ENCODE results near the gene GYG1. TPM values are rescaled to one million over a fixed set of nuclear protein-coding genes. Genes with fewer than 3 reads are reported as not detected.
"Not testable (repeated sequence)": the region's sequence is repeated elsewhere in the genome, so short reads cannot be mapped to it uniquely, and the experiment has no call there.

Gene GYG1
- polyA plus RNA-seq, 1 donor, result 85.5 TPM

- not testable (repeated sequence) for DNase-seq (ENCODE audit: low read depth)
These were observed 3.8 kb upstream of the GYG1 start for GRCh38 chr3:148987551-148987950.

- no peak for DNase-seq (ENCODE audit: low read depth)
These were observed 1.1 kb upstream of the GYG1 start for GRCh38 chr3:148990236-148990635.

DNA sequence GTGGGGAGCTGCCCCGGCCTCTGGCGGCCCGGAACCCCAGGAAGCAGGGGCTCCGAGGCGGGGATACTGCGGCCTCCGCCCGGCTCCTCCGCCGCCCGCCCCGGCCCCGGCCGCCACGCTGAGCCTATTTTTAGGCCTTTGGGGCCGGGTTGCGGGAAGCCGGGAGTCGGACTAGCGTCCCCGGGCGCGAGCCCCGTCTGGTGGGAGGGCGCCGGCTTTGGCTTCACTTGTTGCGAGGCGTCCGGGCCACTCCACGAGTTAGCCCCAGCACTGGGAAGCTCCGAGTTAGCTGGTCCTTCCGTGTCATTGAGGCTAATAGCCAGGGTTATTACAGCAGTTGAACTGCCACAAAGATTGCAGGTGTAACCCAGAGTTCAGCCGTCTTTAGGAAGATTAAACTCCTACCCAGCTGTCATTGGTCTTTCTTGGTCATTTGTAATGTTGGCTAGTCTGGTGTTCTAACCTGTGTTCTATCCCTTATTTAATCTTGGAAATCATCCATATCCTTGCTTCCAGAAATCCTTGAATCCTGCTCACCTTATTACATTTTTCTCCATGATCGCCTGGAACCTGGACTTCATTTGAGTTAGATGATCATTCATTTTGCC lies 791 bp downstream of the GYG1 start:
- DNase-seq (ENCODE audit: low read depth), result no peak

GRCh38 chr3:148992635-148993255 lies 1.4 kb downstream of the GYG1 start:
- DNase-seq (ENCODE audit: low read depth), result no peak

DNA sequence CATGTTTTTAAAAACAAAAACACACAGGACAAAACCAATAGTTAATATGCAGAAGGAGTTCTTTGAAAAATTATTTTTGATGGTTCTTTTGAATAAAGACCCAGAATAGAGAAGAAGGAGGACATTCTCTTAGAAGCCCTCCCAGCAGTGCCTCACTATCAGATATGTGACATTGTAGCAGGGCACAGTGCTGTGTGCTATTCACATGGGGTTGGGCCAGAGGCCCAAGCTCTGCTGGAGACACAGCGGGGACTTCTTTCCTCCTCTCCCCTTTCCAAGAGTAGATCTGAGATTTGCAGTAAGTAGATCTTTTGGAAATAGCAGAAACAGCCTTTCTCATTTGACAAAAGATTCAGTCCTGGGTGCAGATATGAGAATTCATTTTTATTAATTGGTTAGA lies 6.3 kb downstream of the GYG1 start:
- no peak for DNase-seq (ENCODE audit: low read depth)

GRCh38 chr3:148998297-148998696 lies 7.0 kb downstream of the GYG1 start:
- DNase-seq (ENCODE audit: low read depth), result no peak

- no peak for DNase-seq (ENCODE audit: low read depth)
These were observed 7.5 kb downstream of the GYG1 start for GRCh38 chr3:148998715-148999423.

- no peak for DNase-seq (ENCODE audit: low read depth)
These were observed 8.5 kb downstream of the GYG1 start for GRCh38 chr3:148999806-149000205.

DNA sequence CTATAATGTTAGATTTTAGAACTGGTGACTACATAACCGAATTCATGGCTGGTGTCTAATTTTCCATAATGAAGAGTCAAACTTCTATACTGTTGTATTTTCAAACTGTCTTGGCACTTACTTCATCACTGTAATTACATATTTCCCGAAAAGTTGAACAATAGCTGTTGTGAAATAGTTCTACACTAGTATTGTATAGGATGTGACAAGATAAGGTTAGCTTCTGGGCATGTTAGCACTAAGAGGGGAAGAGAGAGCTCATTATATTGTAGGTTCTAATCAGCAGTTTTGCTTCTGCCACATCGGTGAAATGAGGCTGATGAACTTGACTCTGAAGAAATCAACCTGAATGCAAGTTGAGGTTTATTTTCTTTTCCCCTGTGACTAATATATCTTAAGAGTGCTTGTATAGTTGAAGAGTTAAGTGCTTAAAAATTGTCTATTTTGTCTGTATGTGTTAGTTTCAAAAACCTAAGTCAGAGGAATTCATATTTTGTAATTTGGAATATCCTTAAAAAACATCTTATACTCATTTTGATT lies 8.9 kb downstream of the GYG1 start:
- no peak for DNase-seq (ENCODE audit: low read depth)

- no peak for DNase-seq (ENCODE audit: low read depth)
These were observed 10.4 kb downstream of the GYG1 start for GRCh38 chr3:149001727-149002126.

- DNase-seq (ENCODE audit: low read depth), result no peak
These were observed 12.4 kb downstream of the GYG1 start for GRCh38 chr3:149003653-149004305.

DNA sequence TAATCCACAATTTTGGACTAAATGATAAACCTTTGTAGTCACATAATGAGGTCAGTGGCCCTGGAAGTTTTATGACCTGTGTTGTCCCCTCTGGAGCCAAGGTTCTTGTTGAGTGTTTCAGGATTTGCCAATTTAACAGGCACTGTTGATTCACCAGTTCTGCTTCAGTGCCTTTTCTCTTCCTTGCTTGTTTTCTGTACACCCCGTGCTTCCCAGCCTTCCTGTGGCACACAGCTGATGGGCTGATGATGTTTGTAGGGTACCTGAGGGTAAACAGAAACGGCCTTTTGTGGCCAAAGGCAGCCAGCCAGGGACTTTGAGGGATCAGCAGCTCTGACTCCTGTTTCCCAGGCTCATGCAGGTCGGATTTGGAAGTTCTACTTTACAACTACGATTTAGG lies 13.3 kb downstream of the GYG1 start:
- DNase-seq (ENCODE audit: low read depth), result no peak

DNA sequence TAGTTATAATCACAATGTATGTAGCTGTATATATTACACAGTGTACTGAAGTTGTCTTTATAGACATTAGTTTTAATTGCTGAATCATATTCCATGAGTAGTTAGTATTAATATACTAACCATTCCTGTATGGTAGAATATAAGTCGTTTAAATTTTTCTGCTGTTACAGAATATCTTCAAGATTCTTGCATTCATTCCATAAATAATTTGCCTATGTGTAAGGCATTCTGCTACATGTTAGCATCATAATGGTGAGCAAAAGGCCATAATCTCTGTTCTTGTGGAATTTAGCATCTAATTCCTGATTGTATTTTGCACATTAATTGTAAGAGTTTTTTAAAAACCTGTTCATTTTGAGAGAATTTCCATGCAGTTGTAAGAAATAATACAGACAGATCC lies 14.1 kb downstream of the GYG1 start:
- no peak for DNase-seq (ENCODE audit: low read depth)

GRCh38 chr3:149007567-149008257 lies 16.4 kb downstream of the GYG1 start:
- DNase-seq (ENCODE audit: low read depth), result no peak

GRCh38 chr3:149009732-149010131 lies 18.4 kb downstream of the GYG1 start:
- DNase-seq (ENCODE audit: low read depth), result no peak

DNA sequence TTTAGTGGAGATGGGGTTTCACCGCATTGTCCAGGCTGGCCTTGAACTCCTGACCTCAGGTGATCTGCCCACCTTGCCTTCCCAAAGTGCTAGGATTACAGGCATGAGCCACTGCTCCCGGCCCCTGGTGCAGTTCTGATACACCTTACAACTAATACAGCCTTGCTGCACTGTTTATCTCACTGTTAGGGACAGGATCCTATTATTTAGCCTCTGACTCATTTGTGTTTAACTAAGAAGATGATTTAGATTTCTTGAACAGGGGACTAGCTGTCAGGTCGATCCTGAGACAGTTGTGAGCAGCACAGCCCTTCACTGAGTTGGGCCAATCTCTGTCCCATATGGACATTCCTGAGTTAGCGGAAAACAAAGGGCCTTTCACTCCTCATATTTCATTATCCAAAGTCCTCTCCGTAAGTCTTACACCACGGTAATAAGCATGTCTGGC lies 19.2 kb downstream of the GYG1 start:
- no peak for DNase-seq (ENCODE audit: low read depth)

- no peak for DNase-seq (ENCODE audit: low read depth)
These were observed 19.6 kb downstream of the GYG1 start for GRCh38 chr3:149010966-149011365.

DNA sequence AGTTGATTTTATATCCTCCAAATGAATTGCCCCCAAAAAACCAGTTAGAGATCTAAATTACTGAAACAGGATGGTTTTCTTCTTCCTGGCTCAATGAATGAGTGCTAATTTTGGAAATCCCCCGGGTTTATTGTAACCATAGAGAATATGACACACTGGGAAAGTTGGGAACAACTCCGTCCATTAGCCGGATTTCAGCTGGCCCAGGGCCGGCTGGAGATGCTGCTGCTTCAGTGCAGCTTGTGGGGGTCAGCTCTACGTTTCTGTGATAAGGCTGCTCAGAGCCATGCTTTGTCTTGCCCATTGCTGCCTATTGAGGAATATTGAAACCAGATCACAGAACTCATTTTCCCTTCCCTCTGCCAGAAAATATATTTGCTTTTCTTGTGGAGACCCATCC lies 20.3 kb downstream of the GYG1 start:
- DNase-seq (ENCODE audit: low read depth), result no peak

DNA sequence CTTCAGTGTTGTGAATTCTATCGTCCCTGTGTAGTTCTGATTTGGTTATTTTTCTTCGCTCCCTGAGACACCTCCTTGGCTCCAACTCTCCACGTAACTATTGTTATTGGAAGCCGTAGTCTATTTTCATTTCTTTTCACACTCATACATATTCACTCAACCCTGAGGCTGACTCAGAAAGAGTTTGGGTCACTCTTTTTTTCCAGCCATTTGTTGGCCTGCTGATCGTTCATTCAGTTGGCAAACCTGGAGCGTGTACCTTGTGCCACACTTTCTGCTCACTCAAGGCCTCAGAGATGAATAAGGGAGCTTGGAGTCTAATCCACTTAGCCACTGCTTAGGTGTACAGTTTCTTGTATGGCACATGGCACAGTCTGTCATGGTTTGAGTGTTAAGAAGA lies 22.4 kb downstream of the GYG1 start:
- no peak for DNase-seq (ENCODE audit: low read depth)

DNA sequence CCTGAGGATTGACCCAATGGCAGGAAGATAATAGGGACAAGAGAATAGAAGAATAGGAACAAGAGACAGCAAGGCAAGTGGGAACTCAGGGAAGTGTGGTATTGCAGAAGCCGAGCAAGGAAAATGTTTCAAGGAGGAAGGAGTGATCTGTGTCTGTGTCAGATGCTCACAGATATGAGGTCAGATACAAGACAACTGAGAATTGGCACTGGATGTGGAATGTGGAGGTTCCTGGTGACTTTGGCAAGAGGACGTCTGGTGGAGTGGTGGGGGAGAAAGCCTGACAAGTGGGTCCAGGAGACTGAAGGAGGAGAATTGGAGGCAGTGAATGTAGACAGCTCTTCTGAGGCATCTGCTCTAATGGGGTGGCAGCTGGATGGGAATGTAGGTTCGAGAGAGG lies 24.1 kb downstream of the GYG1 start:
- no peak for DNase-seq (ENCODE audit: low read depth)

GRCh38 chr3:149016242-149016641 lies 24.9 kb downstream of the GYG1 start:
- DNase-seq (ENCODE audit: low read depth), result no peak
